ENCODE data around the gene USP48.

The USP48 gene

GRCh38 chr1:21724098-21724497 is 58.9 kb downstream of the USP48 start:
- Histone ChIP-seq H2AFZ (ENCODE audit: low read depth, low read length) (no peak overlapping the region), H3K9ac (ENCODE audit: low read length) (no peak overlapping the region), H4K20me1 (ENCODE audit: insufficient read depth, low read length) (no peaks in the 10 kb centered on the region), H3K27ac (ENCODE audit: low read length) (no peak overlapping the region), H3K79me2 (ENCODE audit: low read length) (no peaks in the 10 kb centered on the region), H3K9me3 (ENCODE audit: insufficient read depth, low read length) (no peaks in the 10 kb centered on the region), H3K4me3 (ENCODE audit: low read length) (no peak overlapping the region), H3K27me3 (ENCODE audit: low read depth, low read length) (no peaks in the 10 kb centered on the region), H3K36me3 (replicated peaks; ENCODE audit: low read depth, low read length) (peaks cover 15% of the 10 kb centered on the region), H3K4me1 (ENCODE audit: low read length) (no peaks in the 10 kb centered on the region), H3K4me2 (ENCODE audit: low read length) (no peak overlapping the region)
- TF ChIP-seq EZH2phosphoT487 (IDR thresholded peaks at IDR 0.05; ENCODE audit: low read depth), result no peak
- TF ChIP-seq CTCF (IDR thresholded peaks at IDR 0.05; ENCODE audit: low read depth, low read length), result no peak

GRCh38 chr1:21721295-21721985 is 61.5 kb downstream of the USP48 start:
- Histone ChIP-seq H3K4me3 (ENCODE audit: low read length) (no peak overlapping the region), H2AFZ (ENCODE audit: low read depth, low read length) (no peak overlapping the region)
- TF ChIP-seq CTCF (IDR thresholded peaks at IDR 0.05; ENCODE audit: low read depth, low read length), result no peak
- no peak for TF ChIP-seq EZH2phosphoT487 (IDR thresholded peaks at IDR 0.05; ENCODE audit: low read depth)

GRCh38 chr1:21716169-21716568 is 66.8 kb downstream of the USP48 start:
- H3K4me3 ChIP-seq (ENCODE audit: low read length), result no peak overlapping the region
- H3K9me3 ChIP-seq (ENCODE audit: insufficient read depth, low read length), result no peaks in the 10 kb centered on the region
- H3K4me1 ChIP-seq (ENCODE audit: low read length), result no peaks in the 10 kb centered on the region
- no peak overlapping the region for H3K27ac ChIP-seq (ENCODE audit: low read length)
- H3K79me2 ChIP-seq (ENCODE audit: low read length), result no peaks in the 10 kb centered on the region
- peaks cover 21% of the 10 kb centered on the region for H3K36me3 ChIP-seq (replicated peaks; ENCODE audit: low read depth, low read length)
- H3K27me3 ChIP-seq (ENCODE audit: low read depth, low read length), result no peaks in the 10 kb centered on the region
- TF ChIP-seq EZH2phosphoT487 (IDR thresholded peaks at IDR 0.05; ENCODE audit: low read depth) (no peak), CTCF (IDR thresholded peaks at IDR 0.05; ENCODE audit: low read depth, low read length) (no peak)
- no peak overlapping the region for H2AFZ ChIP-seq (ENCODE audit: low read depth, low read length)
- H3K4me2 ChIP-seq (ENCODE audit: low read length), result no peak overlapping the region
- H3K9ac ChIP-seq (ENCODE audit: low read length), result no peak overlapping the region
- H4K20me1 ChIP-seq (ENCODE audit: insufficient read depth, low read length), result no peaks in the 10 kb centered on the region

More at GRCh38 chr1:21721295-21721985, 61.5 kb downstream of the USP48 start:
- Histone ChIP-seq H3K27ac (ENCODE audit: low read length) (no peak overlapping the region), H3K4me2 (ENCODE audit: low read length) (no peak overlapping the region), H3K4me1 (ENCODE audit: low read length) (no peaks in the 10 kb centered on the region), H3K79me2 (ENCODE audit: low read length) (no peaks in the 10 kb centered on the region), H3K9ac (ENCODE audit: low read length) (no peak overlapping the region), H3K9me3 (ENCODE audit: insufficient read depth, low read length) (no peaks in the 10 kb centered on the region), H3K27me3 (ENCODE audit: low read depth, low read length) (no peaks in the 10 kb centered on the region), H4K20me1 (ENCODE audit: insufficient read depth, low read length) (no peaks in the 10 kb centered on the region), H3K36me3 (replicated peaks; ENCODE audit: low read depth, low read length) (peaks cover 15% of the 10 kb centered on the region)

- Histone ChIP-seq H3K4me1 (ENCODE audit: low read length) (no peaks in the 10 kb centered on the region), H3K9me3 (ENCODE audit: insufficient read depth, low read length) (no peaks in the 10 kb centered on the region), H4K20me1 (ENCODE audit: insufficient read depth, low read length) (no peaks in the 10 kb centered on the region), H2AFZ (ENCODE audit: low read depth, low read length) (no peak overlapping the region), H3K4me3 (ENCODE audit: low read length) (no peak overlapping the region), H3K36me3 (replicated peaks; ENCODE audit: low read depth, low read length) (peaks cover 21% of the 10 kb centered on the region), H3K27ac (ENCODE audit: low read length) (no peak overlapping the region), H3K9ac (ENCODE audit: low read length) (no peak overlapping the region), H3K79me2 (ENCODE audit: low read length) (no peaks in the 10 kb centered on the region), H3K4me2 (ENCODE audit: low read length) (no peak overlapping the region), H3K27me3 (ENCODE audit: low read depth, low read length) (no peaks in the 10 kb centered on the region)
- TF ChIP-seq EZH2phosphoT487 (IDR thresholded peaks at IDR 0.05; ENCODE audit: low read depth), result no peak
- no peak for TF ChIP-seq CTCF (IDR thresholded peaks at IDR 0.05; ENCODE audit: low read depth, low read length)
Measured at GRCh38 chr1:21707891-21708290, 75.1 kb downstream of the USP48 start.
